Ovary (tissue), 3 donors: Measurements from ENCODE around the gene ARFGEF3.

Experiments used
- CTCF ChIP-seq, 3 donors: fragments of 450-650 bp in 2 of 3; fragments of 200-600 bp in 1 of 3; IDR thresholded peaks; one replicate each; pipeline versions ENCODE4 v1.5.1 to v1.8.0; 2016 to 2022; ENCODE audit warnings: antibody characterized with exemption in 3 of 3, mild to moderate bottlenecking in 1 of 3
- POLR2A ChIP-seq: fragments of 450-650 bp; IDR thresholded peaks from one replicate; pipeline ENCODE4 v1.6.1; 2017; ENCODE audit warnings: antibody characterized with exemption, mild to moderate bottlenecking, moderate library complexity
- donor health status: DM: no; HTN: no; CAD: no.

- TF ChIP-seq CTCF (IDR thresholded peaks at IDR 0.05): no peak
- TF ChIP-seq POLR2A: no peak
Observed at GRCh38 chr6:138227316-138227781, 65.6 kb downstream of the ARFGEF3 start.
